GM21737 (cell line): Measurements from ENCODE around the gene PLA2G1B.

Source experiments
- ATAC-seq: cut with Tn5 transposase; IDR thresholded peaks from one replicate; pipeline ENCODE4 v1.9.1; 2021; ENCODE audit warnings: mild to moderate bottlenecking, moderate library complexity; ENCODE audit not compliant: unreplicated experiment

The PLA2G1B gene

DNA sequence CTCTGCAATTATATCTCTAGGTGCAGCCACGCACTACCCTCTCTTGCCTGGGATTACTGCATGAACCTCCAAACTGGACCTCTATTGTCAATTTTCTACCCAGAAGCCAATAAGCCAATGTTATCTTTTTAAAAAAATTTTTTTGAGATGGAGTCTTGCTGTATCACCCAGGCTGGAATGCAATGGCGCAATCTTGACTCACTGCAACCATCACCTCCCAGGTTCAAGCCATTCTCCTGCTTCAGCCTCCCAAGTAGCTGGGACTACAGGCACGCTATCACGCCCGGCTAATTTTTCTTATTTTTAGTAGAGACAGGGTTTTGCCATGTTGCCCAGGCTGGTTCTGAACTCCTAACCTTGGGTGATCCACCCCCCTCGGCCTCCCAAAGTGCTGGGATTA, 50.8 kb downstream of the PLA2G1B start:
- no peak for ATAC-seq
